NK-92 (cell line): ENCODE data around the gene OR10A3.

Experiments used
- DNase-seq: peaks from one replicate; lab custom pipeline; 2025; ENCODE audit not compliant: unreplicated experiment; lab: John Stamatoyannopoulos, UW

The OR10A3 gene

GRCh38 chr11:7941146-7941545 lies 362 bp downstream of the OR10A3 start:
- no peak for DNase-seq

DNA sequence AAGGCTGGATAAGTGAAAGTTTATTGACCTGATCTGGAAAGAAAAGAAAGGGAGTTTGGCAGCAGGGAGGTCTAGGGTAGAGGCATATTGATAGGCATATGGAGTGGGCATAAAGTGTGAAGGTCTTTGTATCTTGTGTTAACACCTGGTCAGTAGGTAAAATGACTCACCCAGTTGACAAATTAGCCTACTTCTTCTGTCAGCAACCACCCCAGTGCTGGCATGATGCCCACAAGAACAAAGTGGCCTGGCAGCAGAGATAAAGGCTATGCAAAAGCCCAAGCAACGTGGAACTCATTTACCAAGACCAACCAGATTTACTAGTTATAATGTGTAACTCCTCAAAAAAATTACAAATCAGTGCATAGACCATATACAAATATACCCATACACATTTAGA lies 4.9 kb downstream of the OR10A3 start:
- no peak for DNase-seq

- DNase-seq = no peak
These were observed 10.3 kb downstream of the OR10A3 start, which contains the start of gene OR10A6 for GRCh38 chr11:7931168-7931567. Gene OR10A6, minus strand, starts transcription at chr11:7931268. Its CDS starts 2,606 bp downstream, at chr11:7928662.

DNA sequence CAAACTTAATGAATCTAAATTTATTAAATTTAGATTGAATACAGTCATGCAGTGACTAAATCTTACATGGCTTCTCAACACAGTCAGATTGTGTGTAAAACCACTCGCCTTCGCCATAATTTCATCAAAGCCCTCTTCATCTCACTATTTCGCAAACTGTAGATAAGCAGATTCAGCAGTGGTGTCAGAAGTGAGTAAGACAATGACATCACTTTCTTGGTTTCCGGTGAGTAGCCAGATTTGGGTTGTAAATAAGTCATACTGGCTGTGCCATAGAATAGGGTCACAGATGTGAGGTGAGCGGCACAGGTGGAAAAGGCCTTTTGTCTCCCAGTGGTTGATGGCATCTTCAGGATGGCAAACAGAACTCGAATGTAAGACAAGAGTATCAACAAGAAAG lies 13.9 kb downstream of the OR10A3 start:
- DNase-seq = no peak

GRCh38 chr11:7924536-7924935 lies 17.0 kb downstream of the OR10A3 start:
- no peak for DNase-seq

- no peak for DNase-seq
These were observed 23.4 kb downstream of the OR10A3 start for GRCh38 chr11:7918141-7918540.

DNA sequence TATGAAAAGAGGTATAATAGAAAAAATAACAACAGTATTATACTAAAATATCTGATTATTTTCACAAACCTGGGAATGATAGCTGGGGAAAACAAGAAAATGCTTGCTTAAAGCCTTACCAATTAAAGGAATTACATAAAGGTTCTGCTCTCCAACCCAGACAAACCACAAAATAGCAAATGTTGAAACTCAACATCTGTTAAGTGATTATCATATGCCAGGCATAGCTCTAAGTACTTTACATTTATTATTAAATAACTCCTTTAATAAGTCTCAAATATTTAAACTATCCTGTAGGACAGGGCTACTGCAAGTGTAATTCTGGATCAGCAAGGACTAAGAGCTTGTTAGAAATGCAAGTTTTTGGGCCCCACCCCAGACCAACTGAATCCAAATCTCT lies 30.5 kb downstream of the OR10A3 start:
- no peak for DNase-seq

- no peak for DNase-seq
These were observed 31.2 kb downstream of the OR10A3 start for GRCh38 chr11:7910286-7910788.

DNA sequence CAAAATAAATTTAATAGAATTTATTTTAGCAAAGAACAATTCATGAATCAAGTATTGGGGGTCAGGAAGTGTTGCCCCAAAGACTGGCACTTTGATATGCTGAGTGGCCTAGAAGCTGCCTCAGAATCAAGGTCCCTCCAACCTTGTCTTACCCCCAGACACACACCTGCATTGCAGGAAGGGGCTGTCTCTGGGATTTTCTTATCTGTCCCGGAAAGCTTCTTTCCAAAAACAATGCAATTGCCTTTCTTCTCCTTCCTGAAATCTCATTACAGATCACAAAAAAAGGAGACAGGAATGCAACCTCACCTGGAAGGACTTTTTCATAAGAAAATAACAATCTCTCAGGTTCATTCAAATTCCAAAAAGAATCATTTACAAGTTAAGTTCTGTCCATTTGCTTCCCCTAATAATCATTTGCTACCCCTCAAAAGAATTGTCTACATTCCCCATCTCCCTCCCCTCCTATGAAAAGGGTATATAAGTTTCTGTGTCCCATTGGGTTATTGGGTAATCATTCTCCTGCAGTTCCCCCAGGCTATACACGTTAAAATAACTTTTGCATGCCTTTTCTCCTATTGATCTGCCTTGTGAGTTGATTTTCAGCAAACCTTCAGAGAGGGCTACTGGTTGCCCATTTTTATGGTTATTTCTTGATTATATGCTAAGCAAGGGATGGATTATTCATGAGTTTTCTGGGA lies 31.8 kb downstream of the OR10A3 start:
- no peak for DNase-seq

DNA sequence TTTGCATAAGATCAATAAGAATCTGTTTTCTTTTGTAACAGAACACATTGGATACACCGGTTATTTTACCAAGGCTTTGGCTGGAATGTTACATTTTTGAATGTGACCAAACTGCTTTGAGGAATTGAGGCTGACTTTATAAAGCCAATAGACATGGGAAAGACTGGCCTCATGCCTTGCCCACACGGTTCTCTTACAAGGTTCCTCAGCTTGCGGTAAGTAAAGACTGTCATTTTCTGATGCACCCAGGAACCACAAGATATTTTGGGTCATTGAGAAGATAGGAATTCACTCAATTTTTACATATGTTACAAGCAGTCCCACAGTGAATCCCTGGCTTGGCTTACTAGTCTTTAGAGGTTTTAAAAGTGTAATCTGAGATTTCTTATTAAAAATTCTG lies 34.4 kb downstream of the OR10A3 start:
- no peak for DNase-seq

GRCh38 chr11:7906481-7906880 lies 35.0 kb downstream of the OR10A3 start:
- DNase-seq = no peak

- no peak for DNase-seq
These were observed 35.5 kb downstream of the OR10A3 start for GRCh38 chr11:7905961-7906429.

DNA sequence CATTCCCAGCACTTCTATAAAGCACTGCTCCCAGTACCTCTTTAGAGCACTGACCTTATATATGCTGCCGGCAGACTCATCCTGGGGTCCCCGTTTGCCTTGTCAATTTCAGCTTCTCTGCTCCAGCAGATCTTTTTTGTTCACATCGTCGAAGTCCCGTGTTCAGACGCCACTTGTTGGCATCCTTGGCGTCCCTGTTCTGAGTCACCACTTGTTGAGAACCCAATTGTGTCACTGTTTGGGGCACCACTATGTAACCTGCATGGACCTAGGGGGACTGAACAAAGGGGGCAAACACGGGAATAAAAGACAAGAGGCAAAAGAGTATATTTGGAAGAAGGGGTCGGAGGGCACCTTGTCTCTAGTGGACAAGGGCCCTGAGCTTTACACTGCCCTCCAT lies 36.0 kb downstream of the OR10A3 start:
- DNase-seq = no peak

GRCh38 chr11:7904917-7905316 lies 36.6 kb downstream of the OR10A3 start:
- no peak for DNase-seq

DNA sequence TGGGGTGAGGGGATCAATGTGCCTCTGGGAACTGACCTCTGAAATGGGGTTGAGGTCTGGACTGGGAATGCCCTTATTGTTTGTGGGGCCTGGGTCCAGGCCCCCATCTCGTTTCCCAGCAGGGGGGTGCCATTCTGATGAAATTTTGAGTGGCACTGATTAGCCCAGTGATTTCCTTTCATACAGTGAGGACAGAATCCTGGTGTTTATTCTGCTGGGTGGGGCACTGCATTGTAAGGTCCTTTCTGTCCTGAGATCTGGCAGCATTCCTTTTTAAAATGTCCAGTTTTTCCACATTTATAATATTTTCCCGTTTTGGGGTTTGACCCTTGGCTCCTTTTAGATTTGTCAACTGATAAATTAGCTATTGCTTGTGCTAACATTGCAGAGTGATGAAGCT lies 37.6 kb downstream of the OR10A3 start:
- DNase-seq = no peak

GRCh38 chr11:7901319-7901854 lies 40.1 kb downstream of the OR10A3 start:
- no peak for DNase-seq

DNA sequence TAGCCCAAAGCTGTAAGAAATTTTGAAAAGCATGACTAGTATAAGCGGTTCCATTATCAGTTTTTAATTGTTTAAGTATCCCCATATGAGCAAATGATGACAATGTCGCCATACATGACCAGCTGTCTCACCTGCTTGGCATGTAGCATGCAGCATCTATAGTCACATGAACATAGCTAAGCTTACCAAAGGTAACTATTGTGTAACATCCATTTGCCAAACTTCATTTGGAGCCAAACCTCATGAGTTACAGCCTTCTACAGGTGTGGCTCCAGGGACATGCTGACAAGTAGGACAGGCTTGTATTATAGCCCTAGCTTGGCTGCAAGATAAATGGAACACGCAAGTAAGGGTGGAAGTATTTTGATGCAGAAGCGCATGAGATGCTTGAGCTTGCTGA lies 40.8 kb downstream of the OR10A3 start:
- DNase-seq = no peak

- no peak for DNase-seq
These were observed 42.1 kb downstream of the OR10A3 start for GRCh38 chr11:7899418-7899817.

- DNase-seq = no peak
These were observed 42.7 kb downstream of the OR10A3 start for GRCh38 chr11:7898666-7899283.

DNA sequence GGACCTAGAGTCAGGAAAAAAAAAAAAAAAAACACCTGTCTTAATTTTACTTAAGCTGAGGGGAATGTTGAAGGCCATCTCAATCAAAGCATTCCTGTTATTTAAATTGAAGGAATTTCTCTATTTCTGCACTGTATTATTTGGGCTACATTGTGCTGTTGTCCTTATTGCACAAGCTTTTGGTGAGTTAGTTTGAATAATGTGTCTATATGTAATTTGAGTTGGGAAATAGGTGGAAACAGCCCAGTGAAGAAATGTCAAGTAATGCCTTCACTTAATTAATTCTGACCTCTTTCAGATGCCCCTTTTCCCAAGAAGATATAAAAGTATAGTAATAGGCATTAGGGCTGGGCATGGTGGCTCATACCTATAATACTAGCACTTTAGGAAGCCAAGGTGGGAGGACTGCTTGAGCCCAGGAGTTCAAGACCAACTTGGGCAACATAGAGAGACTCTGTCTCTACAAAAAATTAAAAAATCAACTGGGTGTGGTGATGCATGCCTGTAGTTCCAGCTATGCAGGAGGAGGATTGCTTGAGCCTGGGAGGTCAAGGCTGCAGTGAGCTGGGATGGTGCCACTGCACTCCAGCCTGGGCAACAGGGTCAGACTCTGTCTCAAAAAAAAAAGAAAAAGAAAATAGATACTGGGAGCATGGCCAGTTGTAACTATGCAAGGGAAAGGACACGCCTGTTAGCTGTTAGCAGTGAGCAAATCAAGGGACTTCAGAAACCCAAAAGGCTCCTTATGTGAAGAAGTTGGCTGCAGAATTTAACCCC lies 45.3 kb downstream of the OR10A3 start:
- DNase-seq = no peak

GRCh38 chr11:7894251-7894650 lies 47.3 kb downstream of the OR10A3 start:
- no peak for DNase-seq

GRCh38 chr11:7893796-7894195 lies 47.7 kb downstream of the OR10A3 start:
- DNase-seq = no peak
